NOMO-1 (cell line): ENCODE results near the gene SPDYE6.
"Not testable (repeated sequence)": the region's sequence is repeated elsewhere in the genome, so short reads cannot be mapped to it uniquely, and the experiment has no call there.

Source experiments
- DNase-seq, 2 experiments: peaks; one replicate each; lab custom pipeline; 2025; ENCODE audit not compliant: unreplicated experiment in 2 of 2; lab: John Stamatoyannopoulos, UW

SPDYE6 gene

GRCh38 chr7:102356344-102356743 is at the start of gene SPDYE6:
Gene SPDYE6 (minus strand): TSS chr7:102356444. CDS start chr7:102356023, 421 bp downstream.
- not testable (repeated sequence) for DNase-seq

- not testable (repeated sequence) for DNase-seq
These were observed 48.6 kb upstream of the SPDYE6 start for GRCh38 chr7:102404862-102405188.

GRCh38 chr7:102404005-102404861 is 48.0 kb upstream of the SPDYE6 start:
- peak; percentile 94 to 99 for DNase-seq

- no peak for DNase-seq
These were observed 47.3 kb upstream of the SPDYE6 start for GRCh38 chr7:102403563-102403962.

GRCh38 chr7:102400360-102400759 is 44.1 kb upstream of the SPDYE6 start:
- DNase-seq: no peak

- no peak for DNase-seq
These were observed 42.3 kb upstream of the SPDYE6 start for GRCh38 chr7:102398543-102398942.

GRCh38 chr7:102396710-102397019 is 40.4 kb upstream of the SPDYE6 start:
- DNase-seq: peak in 1 of 2 experiments; percentile 37

- DNase-seq: peak; percentile 97 to 98
These were observed 39.8 kb upstream of the SPDYE6 start, which contains the start of gene PRKRIP1 for GRCh38 chr7:102395873-102396709. Gene PRKRIP1 (plus strand): TSS chr7:102396363. CDS start chr7:102396412, 49 bp downstream.

GRCh38 chr7:102395592-102395872 is 39.3 kb upstream of the SPDYE6 start:
- no peak for DNase-seq

- DNase-seq: no peak
These were observed 37.2 kb upstream of the SPDYE6 start for GRCh38 chr7:102393467-102393866.

- no peak for DNase-seq
These were observed 36.1 kb upstream of the SPDYE6 start for GRCh38 chr7:102392330-102392729.

GRCh38 chr7:102390697-102391484 is 34.6 kb upstream of the SPDYE6 start:
- DNase-seq: peak; percentile 38 to 52

GRCh38 chr7:102389810-102390209 is 33.6 kb upstream of the SPDYE6 start:
- no peak for DNase-seq

GRCh38 chr7:102387064-102387463 is 30.8 kb upstream of the SPDYE6 start:
- no peak for DNase-seq

GRCh38 chr7:102381696-102382425 is 25.6 kb upstream of the SPDYE6 start:
- DNase-seq: not testable (repeated sequence)

GRCh38 chr7:102380837-102381236 is 24.6 kb upstream of the SPDYE6 start:
- DNase-seq: not testable (repeated sequence)

- DNase-seq: no peak
These were observed 20.8 kb upstream of the SPDYE6 start for GRCh38 chr7:102376964-102377466.

- not testable (repeated sequence) for DNase-seq
These were observed 16.6 kb upstream of the SPDYE6 start for GRCh38 chr7:102372796-102373195.

- DNase-seq: not testable (repeated sequence)
These were observed 13.8 kb upstream of the SPDYE6 start for GRCh38 chr7:102370038-102370437.

GRCh38 chr7:102365390-102365789 is 9.1 kb upstream of the SPDYE6 start:
- not testable (repeated sequence) for DNase-seq
